Gastrocnemius medialis (tissue), 4 donors: ENCODE measurements around the gene RANGRF.

ENCODE experiments used
- POLR2A ChIP-seq, 2 donors: fragments of 450-650 bp; IDR thresholded peaks; one replicate each; pipeline ENCODE4 v1.6.1; 2017; ENCODE audit warnings: antibody characterized with exemption in 2 of 2, mild to moderate bottlenecking in 2 of 2, moderate library complexity in 2 of 2
- TF ChIP-seq, protein P1 (sequence below), 5 experiments: fragments of 450-650 bp in 3 of 5; fragments of 200-600 bp in 2 of 5; sonication (generic) in 2 of 5; IDR thresholded peaks in 4 of 5; conservative IDR thresholded peaks in 1 of 5; 1 replicate in 4 of 5; 2 replicates in 1 of 5; pipeline ENCODE4 v1.5.1; 2016 to 2019; ENCODE audit warnings: antibody characterized with exemption in 5 of 5, mild to moderate bottlenecking in 3 of 5, moderate library complexity in 3 of 5

DNA sequence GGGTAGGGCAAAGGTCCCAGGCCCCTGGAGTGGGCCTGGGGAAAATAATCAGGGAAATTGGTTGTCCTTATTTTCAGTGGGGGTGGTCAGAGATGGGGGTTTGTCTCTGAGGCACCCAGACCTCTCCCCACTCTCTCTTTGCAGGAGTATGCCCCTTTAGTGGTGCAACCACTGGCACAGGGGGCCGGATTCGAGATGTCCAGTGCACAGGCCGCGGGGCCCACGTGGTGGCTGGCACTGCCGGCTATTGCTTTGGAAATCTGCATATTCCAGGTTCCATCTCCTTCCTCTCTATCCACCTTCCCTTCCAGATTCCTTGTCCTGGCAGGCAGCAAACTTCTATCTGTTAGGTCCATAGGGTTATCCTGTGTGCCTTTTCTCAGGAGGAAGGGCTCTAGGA is 31.8 kb upstream of the RANGRF start:
- TF ChIP-seq, protein P1, sequence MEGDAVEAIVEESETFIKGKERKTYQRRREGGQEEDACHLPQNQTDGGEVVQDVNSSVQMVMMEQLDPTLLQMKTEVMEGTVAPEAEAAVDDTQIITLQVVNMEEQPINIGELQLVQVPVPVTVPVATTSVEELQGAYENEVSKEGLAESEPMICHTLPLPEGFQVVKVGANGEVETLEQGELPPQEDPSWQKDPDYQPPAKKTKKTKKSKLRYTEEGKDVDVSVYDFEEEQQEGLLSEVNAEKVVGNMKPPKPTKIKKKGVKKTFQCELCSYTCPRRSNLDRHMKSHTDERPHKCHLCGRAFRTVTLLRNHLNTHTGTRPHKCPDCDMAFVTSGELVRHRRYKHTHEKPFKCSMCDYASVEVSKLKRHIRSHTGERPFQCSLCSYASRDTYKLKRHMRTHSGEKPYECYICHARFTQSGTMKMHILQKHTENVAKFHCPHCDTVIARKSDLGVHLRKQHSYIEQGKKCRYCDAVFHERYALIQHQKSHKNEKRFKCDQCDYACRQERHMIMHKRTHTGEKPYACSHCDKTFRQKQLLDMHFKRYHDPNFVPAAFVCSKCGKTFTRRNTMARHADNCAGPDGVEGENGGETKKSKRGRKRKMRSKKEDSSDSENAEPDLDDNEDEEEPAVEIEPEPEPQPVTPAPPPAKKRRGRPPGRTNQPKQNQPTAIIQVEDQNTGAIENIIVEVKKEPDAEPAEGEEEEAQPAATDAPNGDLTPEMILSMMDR (IDR thresholded peaks at IDR 0.05 in 4 of 5, conservative IDR thresholded peaks at IDR 0.05 in 1 of 5), result no peak
- no peak for TF ChIP-seq POLR2A (IDR thresholded peaks at IDR 0.05)
